Cardiac fibroblast (primary cell): ENCODE measurements around the gene LRRFIP2.
"Not testable (repeated sequence)": the region's sequence is repeated elsewhere in the genome, so short reads cannot be mapped to it uniquely, and the experiment has no call there.

Experiments used
- DNase-seq, 2 donors: peaks; one replicate each; pipeline versions ENCODE4 v3.0.0 to v3.0.0-alpha.2; 2010; ENCODE audit warnings: low read depth in 2 of 2
- H3K4me3 ChIP-seq, 2 donors: replicated peaks in 1 of 2; 1 replicate in 1 of 2; 2 replicates in 1 of 2; pipeline ENCODE4 v1.5.1; 2011; ENCODE audit warnings: low read depth in 2 of 2, low read length in 2 of 2, mild to moderate bottlenecking in 2 of 2, moderate library complexity in 1 of 2
- TF ChIP-seq, protein P1 (sequence below): IDR thresholded peaks from one replicate; pipeline ENCODE4 v1.5.1; 2011; ENCODE audit warnings: low read depth, mild to moderate bottlenecking, low read length, inconsistent platforms

Gene LRRFIP2

GRCh38 chr3:37174532-37175126 lies at the start of gene LRRFIP2:
Gene LRRFIP2, minus strand, starts transcription at chr3:37174582. Its CDS starts 25,599 bp downstream, at chr3:37148983.
- TF ChIP-seq, protein P1, sequence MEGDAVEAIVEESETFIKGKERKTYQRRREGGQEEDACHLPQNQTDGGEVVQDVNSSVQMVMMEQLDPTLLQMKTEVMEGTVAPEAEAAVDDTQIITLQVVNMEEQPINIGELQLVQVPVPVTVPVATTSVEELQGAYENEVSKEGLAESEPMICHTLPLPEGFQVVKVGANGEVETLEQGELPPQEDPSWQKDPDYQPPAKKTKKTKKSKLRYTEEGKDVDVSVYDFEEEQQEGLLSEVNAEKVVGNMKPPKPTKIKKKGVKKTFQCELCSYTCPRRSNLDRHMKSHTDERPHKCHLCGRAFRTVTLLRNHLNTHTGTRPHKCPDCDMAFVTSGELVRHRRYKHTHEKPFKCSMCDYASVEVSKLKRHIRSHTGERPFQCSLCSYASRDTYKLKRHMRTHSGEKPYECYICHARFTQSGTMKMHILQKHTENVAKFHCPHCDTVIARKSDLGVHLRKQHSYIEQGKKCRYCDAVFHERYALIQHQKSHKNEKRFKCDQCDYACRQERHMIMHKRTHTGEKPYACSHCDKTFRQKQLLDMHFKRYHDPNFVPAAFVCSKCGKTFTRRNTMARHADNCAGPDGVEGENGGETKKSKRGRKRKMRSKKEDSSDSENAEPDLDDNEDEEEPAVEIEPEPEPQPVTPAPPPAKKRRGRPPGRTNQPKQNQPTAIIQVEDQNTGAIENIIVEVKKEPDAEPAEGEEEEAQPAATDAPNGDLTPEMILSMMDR = no peak
- peak; percentile 56 to 84 for DNase-seq
- H3K4me3 ChIP-seq = peak within 1 kb of the TSS; percentile 87 to 90

GRCh38 chr3:37223576-37223975 lies 49.2 kb upstream of the LRRFIP2 start:
- H3K4me3 ChIP-seq = no peak overlapping the region
- TF ChIP-seq, protein P1 = no peak
- no peak for DNase-seq

DNA sequence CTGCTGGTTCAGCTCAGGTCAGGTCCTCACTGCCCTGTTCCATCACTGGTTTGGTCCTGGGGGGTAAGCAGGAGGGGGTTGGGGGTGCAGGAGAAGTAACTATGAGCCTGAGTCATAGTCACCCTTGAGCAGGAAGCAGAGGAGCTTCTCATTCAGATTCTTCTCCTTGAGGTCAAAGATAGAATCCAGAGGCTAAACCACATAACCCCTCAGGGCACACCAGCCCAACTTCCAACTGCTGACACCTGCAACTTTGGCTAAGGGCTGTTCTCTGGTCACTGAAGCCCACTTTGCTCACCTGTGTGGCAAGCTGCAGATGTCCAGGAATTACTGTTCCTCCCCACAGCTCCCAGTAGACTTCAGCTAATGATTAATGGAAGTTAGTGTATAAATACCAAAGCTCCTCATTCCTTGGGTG lies 48.8 kb upstream of the LRRFIP2 start:
- no peak for DNase-seq
- TF ChIP-seq, protein P1 = no peak
- H3K4me3 ChIP-seq = no peak overlapping the region

- H3K4me3 ChIP-seq, DNase-seq: not testable (repeated sequence)
Observed at GRCh38 chr3:37222542-37222941, 48.2 kb upstream of the LRRFIP2 start.

- TF ChIP-seq, protein P1 = no peak
- H3K4me3 ChIP-seq = no peak overlapping the region
- peak; percentile 42 to 89 for DNase-seq
Observed at GRCh38 chr3:37221407-37221806, 47.0 kb upstream of the LRRFIP2 start.

GRCh38 chr3:37219266-37219665 lies 44.9 kb upstream of the LRRFIP2 start:
- H3K4me3 ChIP-seq = no peak overlapping the region
- DNase-seq = no peak
- TF ChIP-seq, protein P1 = no peak

- DNase-seq = no peak
- TF ChIP-seq, protein P1 = no peak
- H3K4me3 ChIP-seq = no peak overlapping the region
Observed at GRCh38 chr3:37218206-37218605, 43.8 kb upstream of the LRRFIP2 start.
